Liver (tissue), 3 donors: ENCODE results near the gene SELENOF.

Experiments used
- CTCF ChIP-seq: fragments of 150-350 bp; IDR thresholded peaks from 2 replicates; pipeline ENCODE4 v1.5.1; 2017; ENCODE audit warnings: improper control_type of control experiment, low read depth, low read length; ENCODE audit not compliant: missing input control
- RAD21 ChIP-seq, 2 donors: IDR thresholded peaks; 2 replicates each; pipeline ENCODE4 v1.6.1; 2016; ENCODE audit warnings: antibody characterized with exemption in 2 of 2, mild to moderate bottlenecking in 2 of 2
- SP1 ChIP-seq: IDR thresholded peaks from 2 replicates; pipeline ENCODE4 v1.6.1; 2018; ENCODE audit warnings: antibody characterized with exemption, mild to moderate bottlenecking
- TF ChIP-seq, protein P1 (sequence below): IDR thresholded peaks from 2 replicates; pipeline ENCODE4 v1.6.1; 2016; ENCODE audit warnings: antibody characterized with exemption, mild to moderate bottlenecking
- TF ChIP-seq, protein P2 (sequence below): IDR thresholded peaks from 2 replicates; pipeline ENCODE4 v1.6.1; 2016; ENCODE audit warnings: antibody characterized with exemption
- donor health status: healthy.
- donor health status: healthy.

DNA sequence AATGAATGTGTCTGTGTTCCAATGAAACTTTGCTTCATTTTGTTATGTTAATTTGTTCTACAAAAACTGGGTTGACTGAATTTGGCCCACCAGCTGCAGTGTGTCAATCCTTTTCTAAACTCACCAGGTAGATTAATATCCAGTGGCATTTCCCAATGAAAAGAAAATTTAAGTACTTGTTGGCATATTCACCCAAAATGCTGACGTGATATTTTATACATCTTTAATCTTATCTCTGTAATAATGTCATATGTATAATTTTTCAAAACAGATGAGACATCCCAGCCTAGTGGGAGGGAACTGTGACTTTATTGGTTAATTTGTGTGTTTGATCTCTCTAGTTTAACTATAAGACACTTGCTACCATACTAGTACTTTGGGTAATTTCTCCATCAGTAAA lies 8.1 kb downstream of the SELENOF start:
- TF ChIP-seq SP1, result no peak
- TF ChIP-seq CTCF, result no peak
- TF ChIP-seq, protein P1, sequence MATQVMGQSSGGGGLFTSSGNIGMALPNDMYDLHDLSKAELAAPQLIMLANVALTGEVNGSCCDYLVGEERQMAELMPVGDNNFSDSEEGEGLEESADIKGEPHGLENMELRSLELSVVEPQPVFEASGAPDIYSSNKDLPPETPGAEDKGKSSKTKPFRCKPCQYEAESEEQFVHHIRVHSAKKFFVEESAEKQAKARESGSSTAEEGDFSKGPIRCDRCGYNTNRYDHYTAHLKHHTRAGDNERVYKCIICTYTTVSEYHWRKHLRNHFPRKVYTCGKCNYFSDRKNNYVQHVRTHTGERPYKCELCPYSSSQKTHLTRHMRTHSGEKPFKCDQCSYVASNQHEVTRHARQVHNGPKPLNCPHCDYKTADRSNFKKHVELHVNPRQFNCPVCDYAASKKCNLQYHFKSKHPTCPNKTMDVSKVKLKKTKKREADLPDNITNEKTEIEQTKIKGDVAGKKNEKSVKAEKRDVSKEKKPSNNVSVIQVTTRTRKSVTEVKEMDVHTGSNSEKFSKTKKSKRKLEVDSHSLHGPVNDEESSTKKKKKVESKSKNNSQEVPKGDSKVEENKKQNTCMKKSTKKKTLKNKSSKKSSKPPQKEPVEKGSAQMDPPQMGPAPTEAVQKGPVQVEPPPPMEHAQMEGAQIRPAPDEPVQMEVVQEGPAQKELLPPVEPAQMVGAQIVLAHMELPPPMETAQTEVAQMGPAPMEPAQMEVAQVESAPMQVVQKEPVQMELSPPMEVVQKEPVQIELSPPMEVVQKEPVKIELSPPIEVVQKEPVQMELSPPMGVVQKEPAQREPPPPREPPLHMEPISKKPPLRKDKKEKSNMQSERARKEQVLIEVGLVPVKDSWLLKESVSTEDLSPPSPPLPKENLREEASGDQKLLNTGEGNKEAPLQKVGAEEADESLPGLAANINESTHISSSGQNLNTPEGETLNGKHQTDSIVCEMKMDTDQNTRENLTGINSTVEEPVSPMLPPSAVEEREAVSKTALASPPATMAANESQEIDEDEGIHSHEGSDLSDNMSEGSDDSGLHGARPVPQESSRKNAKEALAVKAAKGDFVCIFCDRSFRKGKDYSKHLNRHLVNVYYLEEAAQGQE, result no peak
- no peak for TF ChIP-seq RAD21 (IDR thresholded peaks at IDR 0.05)
- TF ChIP-seq, protein P2, sequence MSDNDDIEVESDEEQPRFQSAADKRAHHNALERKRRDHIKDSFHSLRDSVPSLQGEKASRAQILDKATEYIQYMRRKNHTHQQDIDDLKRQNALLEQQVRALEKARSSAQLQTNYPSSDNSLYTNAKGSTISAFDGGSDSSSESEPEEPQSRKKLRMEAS, result no peak
